ENCODE measurements around the gene SOCS7. TPM values are rescaled to one million over a fixed set of nuclear protein-coding genes. Genes with fewer than 3 reads are reported as not detected.

Gene SOCS7
- total and polyA plus RNA-seq, 10 of the 15 experiments (the other 5 are each of a cell fraction or from before 2014, with no cell fraction given): 0.68 to 12.8 (median 7.3) TPM

- no peak for FAIRE-seq
- Histone ChIP-seq H2AFZ (ENCODE audit: control insufficient read depth, low read depth, low read length) (no peak overlapping the region), H4K20me1 (ENCODE audit: control insufficient read depth, insufficient read depth) (no peaks in the 10 kb centered on the region), H3K9me3 (replicated peaks; ENCODE audit: control insufficient read depth, insufficient read depth, low read length) (no peaks in the 10 kb centered on the region), H3K4me1 (ENCODE audit: control insufficient read depth, insufficient read depth, low read length) (peaks cover 4% of the 10 kb centered on the region), H3K4me3 (0 out of 2 replicates have a peak overlapping the region, but pooled peaks have one; percentile 80), H3K79me2 (ENCODE audit: control insufficient read depth, insufficient read depth, low read length) (no peaks in the 10 kb centered on the region), H3K27ac (ENCODE audit: control insufficient read depth, insufficient read depth) (no peak overlapping the region), H3K27me3 (replicated peaks in 1 of 2; ENCODE audit: control insufficient read depth in 2 of 2, insufficient read depth in 2 of 2, low read length in 1 of 2) (no peaks in the 10 kb centered on the region; a peak in 1 of 4 replicates), H3K4me2 (ENCODE audit: control insufficient read depth, insufficient read depth) (no peak overlapping the region), H3K36me3 (ENCODE audit: control insufficient read depth in 2 of 2, insufficient read depth in 2 of 2, low read length in 1 of 2) (no peaks in the 10 kb centered on the region), H3K9ac (ENCODE audit: control insufficient read depth, insufficient read depth, low read length) (no peak overlapping the region)
- no peak for DNase-seq (ENCODE audit: low read depth, low spot score)
- ChIA-PET CTCF (interaction anchor here (1.2 to 1.6 kb wide), 3 partner anchors 14 to 80 kb away, joined by 3 to 4 read pairs (median 3); no protein-coding TSS in a partner anchor), RAD21 (ENCODE audit: unreplicated experiment) (interaction anchor here (1.0 to 2.5 kb wide), 3 partner anchors 14 to 238 kb away, joined by 3 to 6 read pairs (median 6); no protein-coding TSS in a partner anchor), SMC1A (ENCODE audit: uncharacterized antibody, unreplicated experiment) (interaction anchor here (0.9 kb wide), 1 partner anchor 16 kb away, joined by 3 read pairs; no protein-coding TSS in a partner anchor), POLR2A (no interaction called here)
- WGBS (ENCODE audit: insufficient coverage, insufficient replicate concordance, low lambda C conversion rate, missing lambda C conversion rate): 72% methylated on average over 8 of the region's 9 CpGs
- TF ChIP-seq PRDM15 (CRISPR knock-in tag; IDR thresholded peaks at IDR 0.05): no peak
- no peak for TF ChIP-seq ETV6 (conservative IDR thresholded peaks at IDR 0.05 in 1 of 2, IDR thresholded peaks at IDR 0.05 in 1 of 2; ENCODE audit: borderline replicate concordance in 1 of 2, low read depth in 1 of 2)
- TF ChIP-seq BHLHE40 (IDR thresholded peaks at IDR 0.05; ENCODE audit: borderline replicate concordance in 1 of 2, low read depth in 2 of 2, low read length in 1 of 2): no peak
- 0 out of 2 replicates have a peak, but pooled peaks have one; percentile 0 for TF ChIP-seq NR2F1 (conservative IDR thresholded peaks at IDR 0.05)
- no peak for TF ChIP-seq CUX1 (IDR thresholded peaks at IDR 0.05; ENCODE audit: insufficient replicate concordance, low read depth, low read length)
- TF ChIP-seq KLF5 (IDR thresholded peaks at IDR 0.05; ENCODE audit: partially characterized antibody): no peak
- no peak for TF ChIP-seq SMAD1 (IDR thresholded peaks at IDR 0.05; ENCODE audit: low read depth, partially characterized antibody)
- no peak for ATAC-seq
- intact Hi-C loops (cut with micrococcal nuclease; ENCODE audit: unreplicated experiment): loop anchor here (10.0 kb wide), 1 partner anchor 155 kb away; no protein-coding TSS in a partner anchor
- no TSS peak for BruUV-seq (replicated peaks)
- in situ Hi-C loops (cut with MboI): loop anchor here (5.0 kb wide), 1 partner anchor 233 kb away; no protein-coding TSS in a partner anchor
Observed at GRCh38 chr17:38429476-38430100, 77.9 kb downstream of the SOCS7 start.

Data from GM12878 (cell line).